ENCODE data around the gene GLT8D1.

- TF ChIP-seq CTCF (IDR thresholded peaks at IDR 0.05) (no peak), POLR2AphosphoS5 (IDR thresholded peaks at IDR 0.05) (no peak), POLR2A (IDR thresholded peaks at IDR 0.05) (no peak)
These were observed 2.2 kb downstream of the GLT8D1 start for GRCh38 chr3:52703341-52703740.
